H1 (cell line): ENCODE results near the gene APOBEC3F.
"Not testable (repeated sequence)": the region's sequence is repeated elsewhere in the genome, so short reads cannot be mapped to it uniquely, and the experiment has no call there.

ENCODE experiments used
- CTCF ChIP-seq, 3 experiments: IDR thresholded peaks; 1 replicate in 2 of 3; 2 replicates in 1 of 3; pipeline versions ENCODE4 v1.5.1 to v1.6.1; 2011; ENCODE audit warnings: low read length in 3 of 3, mild to moderate bottlenecking in 3 of 3, inconsistent platforms in 2 of 3, low read depth in 1 of 3, moderate library complexity in 1 of 3; ENCODE audit not compliant: insufficient read depth in 1 of 3; ENCODE audit errors: control extremely low read depth in 1 of 3
- EP300 ChIP-seq, 2 experiments: IDR thresholded peaks; 1 replicate in 1 of 2; 2 replicates in 1 of 2; pipeline ENCODE4 v1.6.1; 2011 to 2012; ENCODE audit warnings: low read depth in 2 of 2, low read length in 2 of 2, mild to moderate bottlenecking in 2 of 2, borderline replicate concordance in 1 of 2, inconsistent platforms in 1 of 2, moderate library complexity in 1 of 2
- EZH2 ChIP-seq: fragments of 200-600 bp; sonication (generic); IDR thresholded peaks from 2 replicates; pipeline ENCODE4 v1.7.1; 2012; ENCODE audit warnings: low read depth, mild to moderate bottlenecking, moderate library complexity, low read length, inconsistent platforms; ENCODE audit not compliant: severe bottlenecking
- POLR2A ChIP-seq, 2 experiments: IDR thresholded peaks; 1 replicate in 1 of 2; 2 replicates in 1 of 2; pipeline ENCODE4 v1.6.1; 2011; ENCODE audit warnings: low read depth in 2 of 2, low read length in 2 of 2, mild to moderate bottlenecking in 2 of 2; ENCODE audit errors: control extremely low read depth in 1 of 2
- RAD21 ChIP-seq, 2 experiments: IDR thresholded peaks in 1 of 2; conservative IDR thresholded peaks in 1 of 2; 2 replicates each; pipeline ENCODE4 v1.6.1; 2011; ENCODE audit warnings: low read depth in 2 of 2, low read length in 2 of 2, improper control_type of control experiment in 1 of 2, inconsistent platforms in 1 of 2, mild to moderate bottlenecking in 1 of 2, moderate library complexity in 1 of 2

GRCh38 chr22:39066442-39067276 is 26.0 kb downstream of the APOBEC3F start:
- TF ChIP-seq CTCF (IDR thresholded peaks at IDR 0.05; ENCODE audit: control extremely low read depth in 1 of 3, insufficient read depth in 1 of 3, low read depth in 1 of 3, low read length in 3 of 3); EP300 (IDR thresholded peaks at IDR 0.05; ENCODE audit: borderline replicate concordance in 1 of 2, low read depth in 2 of 2, low read length in 2 of 2); POLR2A (IDR thresholded peaks at IDR 0.05; ENCODE audit: control extremely low read depth in 1 of 2, low read depth in 2 of 2, low read length in 2 of 2); EZH2; RAD21 (IDR thresholded peaks at IDR 0.05 in 1 of 2, conservative IDR thresholded peaks at IDR 0.05 in 1 of 2; ENCODE audit: low read depth in 2 of 2, low read length in 2 of 2): not testable (repeated sequence)
